Psoas muscle (tissue), 8 donors: ENCODE measurements around the gene BCAS3. TPM values are rescaled to one million over a fixed set of nuclear protein-coding genes. Genes with fewer than 3 reads are reported as not detected.

Experiments
- ATAC-seq, 4 donors: fragments of 200-7000 bp; cut with Tn5 transposase; one replicate each; pipeline ENCODE4 v1.9.1; 2020; ENCODE audit warnings: moderate library complexity in 3 of 4, mild to moderate bottlenecking in 2 of 4
- DNase-seq, 2 donors: peaks; one replicate each; pipeline ENCODE4 v3.0.0-alpha.2; 2020
- H3K27ac ChIP-seq: fragments of 200-600 bp; one replicate; pipeline ENCODE4 v1.8.0; 2022
- H3K27me3 ChIP-seq, 3 donors: fragments of 200-600 bp in 1 of 3; one replicate each; pipeline versions ENCODE4 v1.6.1 to v1.8.0; 2013 to 2022; ENCODE audit warnings: low read length in 2 of 3, mild to moderate bottlenecking in 2 of 3, moderate library complexity in 1 of 3; ENCODE audit not compliant: insufficient read depth in 3 of 3
- H3K36me3 ChIP-seq, 2 donors: fragments of 200-600 bp in 1 of 2; one replicate each; pipeline versions ENCODE4 v1.6.1 to v1.8.0; 2013 to 2022; ENCODE audit warnings: low read depth in 1 of 2, mild to moderate bottlenecking in 1 of 2, moderate library complexity in 1 of 2; ENCODE audit not compliant: insufficient read depth in 1 of 2
- H3K4me1 ChIP-seq: fragments of 200-600 bp; one replicate; pipeline ENCODE4 v1.8.0; 2022
- H3K4me3 ChIP-seq: fragments of 200-600 bp; one replicate; pipeline ENCODE4 v1.8.0; 2022; ENCODE audit warnings: mild to moderate bottlenecking
- H3K9me3 ChIP-seq: fragments of 200-600 bp; one replicate; pipeline ENCODE4 v1.8.0; 2022
- WGBS, 3 donors: extraction: QIAGEN DNeasy Blood & Tissue Kit; methylation state at CpG; one replicate each; pipeline versions ENCODE4 v1.1.6 to v1.1.7; 2013; 5-methylcytosine and 5-hydroxymethylcytosine counted together
- intact Hi-C, 2 donors: fragments of 100-400 bp; cut with DNase I; formaldehyde crosslinking; loops; one replicate each; pipeline versions ENCODE4 v1.11.0 to v1.14.2; 2022
- polyA plus RNA-seq, 3 donors: library from polyadenylated mRNA; stranded (reverse); fragments of 200-250 nt; gene quantifications; one replicate each; pipeline ENCODE4 v1.2.3, GENCODE V29; 2013
- total RNA-seq, 4 donors: library from RNA; stranded (reverse); fragmentation: NEBNext Ultra II Directional in 2 of 4; extraction: Animal tissue kit (Norgen Biotek cat#: 25700) in 2 of 4; gene quantifications; one replicate each; pipeline versions ENCODE4 v1.2.1 to v1.2.4, GENCODE V29; 2021 to 2023
- TF ChIP-seq, protein P1 (sequence below): fragments of 200-600 bp; IDR thresholded peaks from one replicate; pipeline ENCODE4 v1.8.0; 2022; ENCODE audit warnings: antibody characterized with exemption
- donor health status: healthy with polysubstance abuse.
- donor health status: DM: no; HTN: no; CAD: no; lungs with moderate emphysema.
- donor health status: Bipolar disorder and iron deficiency.
- donor health status: healthy.
- donor health status: DM: yes; HTN: yes; CAD: no.
- donor health status: DM: no; HTN: no; CAD: no.
- donor health status: DM: no; HTN: no; CAD: no.
- donor health status: DM: yes; HTN: yes; CAD: no.

Gene BCAS3
- total and polyA plus RNA-seq, 7 donors = 2.4 to 28.8 (median 15.0) TPM

DNA sequence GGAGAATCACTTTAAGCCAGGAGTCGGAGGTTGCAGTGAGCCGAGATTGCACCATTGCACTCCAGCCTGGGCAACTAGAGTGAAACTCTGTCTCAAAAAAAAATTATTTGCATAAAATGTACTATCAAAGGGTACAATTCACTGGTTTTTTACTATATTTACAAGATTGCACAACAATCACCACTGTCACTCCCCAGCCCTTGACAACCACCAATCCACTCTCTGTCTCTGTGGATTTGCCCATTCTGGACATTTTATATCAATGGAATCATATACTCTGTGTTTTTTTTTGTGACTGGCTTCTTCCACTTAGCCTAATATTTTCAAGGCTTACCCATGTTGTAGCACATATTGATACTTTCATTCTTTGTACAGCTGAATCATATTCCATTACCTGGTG, 740.8 kb downstream of the BCAS3 start:
- H3K36me3 ChIP-seq = no peaks in the 10 kb centered on the region
- DNase-seq (no peak), ATAC-seq (no peak)
- intact Hi-C loops = loop anchor here in 1 of 2 donors (5.0 to 10.0 kb wide), 2 partner anchors 419 to 646 kb away; partner anchors contain the start of gene MED13
- no peaks in the 10 kb centered on the region for H3K9me3 ChIP-seq
- no peaks in the 10 kb centered on the region for H3K4me1 ChIP-seq
- TF ChIP-seq, protein P1, sequence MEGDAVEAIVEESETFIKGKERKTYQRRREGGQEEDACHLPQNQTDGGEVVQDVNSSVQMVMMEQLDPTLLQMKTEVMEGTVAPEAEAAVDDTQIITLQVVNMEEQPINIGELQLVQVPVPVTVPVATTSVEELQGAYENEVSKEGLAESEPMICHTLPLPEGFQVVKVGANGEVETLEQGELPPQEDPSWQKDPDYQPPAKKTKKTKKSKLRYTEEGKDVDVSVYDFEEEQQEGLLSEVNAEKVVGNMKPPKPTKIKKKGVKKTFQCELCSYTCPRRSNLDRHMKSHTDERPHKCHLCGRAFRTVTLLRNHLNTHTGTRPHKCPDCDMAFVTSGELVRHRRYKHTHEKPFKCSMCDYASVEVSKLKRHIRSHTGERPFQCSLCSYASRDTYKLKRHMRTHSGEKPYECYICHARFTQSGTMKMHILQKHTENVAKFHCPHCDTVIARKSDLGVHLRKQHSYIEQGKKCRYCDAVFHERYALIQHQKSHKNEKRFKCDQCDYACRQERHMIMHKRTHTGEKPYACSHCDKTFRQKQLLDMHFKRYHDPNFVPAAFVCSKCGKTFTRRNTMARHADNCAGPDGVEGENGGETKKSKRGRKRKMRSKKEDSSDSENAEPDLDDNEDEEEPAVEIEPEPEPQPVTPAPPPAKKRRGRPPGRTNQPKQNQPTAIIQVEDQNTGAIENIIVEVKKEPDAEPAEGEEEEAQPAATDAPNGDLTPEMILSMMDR = no peak
- WGBS, 3 donors = 72 to 98% (median 81%) methylated on average over 2 of the region's 2 CpGs
- H3K4me3 ChIP-seq = no peak overlapping the region
- peaks cover 0 to 22% (median 6%) of the 10 kb centered on the region in 3 donors for H3K27me3 ChIP-seq
- H3K27ac ChIP-seq = no peak overlapping the region

DNA sequence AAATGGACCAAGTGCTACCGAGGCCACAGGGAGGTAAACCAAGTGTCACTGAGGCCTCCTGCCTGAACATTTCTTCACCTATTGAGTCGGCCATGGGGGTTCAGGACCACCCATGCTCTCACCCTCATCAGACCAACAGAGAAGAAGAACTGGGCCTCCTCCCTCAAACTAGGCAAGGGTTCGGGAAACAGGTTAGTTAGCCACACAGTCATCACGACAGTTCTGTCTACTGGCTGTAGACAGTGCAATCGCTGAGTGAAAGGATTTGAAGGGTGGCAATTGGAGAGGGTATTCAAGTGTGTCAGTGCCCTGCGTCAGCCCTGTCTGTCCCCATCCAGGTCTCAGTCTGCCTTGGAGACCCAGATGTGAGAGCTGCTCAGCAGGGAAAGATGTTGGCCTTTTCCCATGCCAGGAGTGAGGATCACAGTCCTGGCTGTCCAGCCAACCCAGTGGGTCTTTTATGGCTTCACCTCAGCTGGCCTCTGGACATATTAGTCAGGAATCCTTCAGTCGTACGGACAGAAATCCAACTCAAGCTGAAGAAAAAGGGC, 741.9 kb downstream of the BCAS3 start:
- H3K4me1 ChIP-seq = no peaks in the 10 kb centered on the region
- ATAC-seq = no peak
- H3K27me3 ChIP-seq = peaks cover 0 to 31% (median 6%) of the 10 kb centered on the region in 3 donors
- intact Hi-C loops = loop anchor here in 1 of 2 donors (5.0 to 10.0 kb wide), 2 partner anchors 418 to 645 kb away; partner anchors contain the start of gene MED13
- H3K27ac ChIP-seq = no peak overlapping the region
- H3K9me3 ChIP-seq = no peaks in the 10 kb centered on the region
- WGBS, 3 donors = 73 to 75% (median 74%) methylated on average over 8 of the region's 8 CpGs
- H3K4me3 ChIP-seq = no peak overlapping the region
- DNase-seq = no peak
- no peaks in the 10 kb centered on the region for H3K36me3 ChIP-seq
- TF ChIP-seq, protein P1 = no peak

DNA sequence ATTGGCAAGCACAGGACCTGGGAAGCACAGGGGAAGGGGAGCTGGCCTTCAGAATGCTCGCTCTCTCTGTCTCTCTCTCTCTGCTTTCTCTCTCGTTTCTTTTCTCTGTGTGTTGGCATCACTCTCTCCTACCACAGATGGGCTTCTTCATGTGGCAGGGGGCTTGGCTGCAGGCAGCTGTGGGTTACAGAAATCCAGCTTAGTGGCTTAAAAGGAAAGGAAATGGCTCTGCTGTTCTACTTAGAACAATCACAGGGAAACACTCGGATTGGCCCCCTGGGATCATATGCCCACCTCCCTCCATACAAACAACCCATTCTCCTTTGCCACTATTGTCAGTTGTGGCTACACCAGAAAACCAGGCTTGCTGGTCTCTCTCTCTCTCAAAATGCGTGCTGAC, 742.4 kb downstream of the BCAS3 start:
- Histone ChIP-seq H3K36me3 (no peaks in the 10 kb centered on the region), H3K27ac (no peak overlapping the region), H3K4me1 (no peaks in the 10 kb centered on the region), H3K27me3 (peaks cover 0 to 36% (median 6%) of the 10 kb centered on the region in 3 donors), H3K9me3 (no peaks in the 10 kb centered on the region), H3K4me3 (no peak overlapping the region)
- no peak for ATAC-seq
- TF ChIP-seq, protein P1 = no peak
- intact Hi-C loops = no loop called here
- 40 to 47% (median 43%) methylated on average over 4 of the region's 4 CpGs for WGBS, 3 donors
- DNase-seq = no peak

DNA sequence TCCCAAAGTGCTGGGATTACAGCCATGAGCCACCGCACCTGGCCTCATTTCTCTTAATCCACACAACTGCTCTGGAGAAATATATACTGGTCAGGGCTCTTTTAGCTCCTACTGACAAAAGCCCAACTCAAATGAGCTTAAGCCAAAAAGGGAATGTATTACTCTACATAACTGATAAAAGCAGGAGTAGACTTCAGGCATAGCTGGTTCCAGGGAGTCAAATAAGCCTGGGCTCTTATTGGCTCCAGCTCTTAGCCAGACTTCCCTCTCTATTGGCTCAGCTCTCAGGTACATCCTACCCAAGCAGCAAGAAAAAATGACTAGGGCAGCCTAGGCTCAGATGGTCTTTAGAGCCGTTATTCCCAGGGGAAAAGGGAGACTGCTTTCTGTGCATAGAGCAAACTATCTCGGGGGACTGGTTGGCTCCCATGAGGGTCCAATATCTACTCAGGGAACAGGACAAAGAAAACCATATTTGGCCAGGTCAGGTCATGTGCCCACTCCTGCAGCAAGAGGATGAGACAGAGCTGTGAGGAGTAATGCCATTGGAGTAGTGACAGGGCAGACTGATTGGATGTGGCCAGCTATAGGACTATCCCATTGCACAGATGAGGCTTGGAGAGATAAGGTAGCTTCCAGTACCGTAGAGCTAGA, 743.2 kb downstream of the BCAS3 start:
- peaks cover 0 to 42% (median 6%) of the 10 kb centered on the region in 3 donors for H3K27me3 ChIP-seq
- H3K4me3 ChIP-seq = no peak overlapping the region
- no peaks in the 10 kb centered on the region for H3K9me3 ChIP-seq
- no peaks in the 10 kb centered on the region for H3K4me1 ChIP-seq
- intact Hi-C loops = no loop called here
- TF ChIP-seq, protein P1 = no peak
- no peak overlapping the region for H3K27ac ChIP-seq
- WGBS, 3 donors = 77 to 81% (median 77%) methylated on average over 4 of the region's 4 CpGs
- no peaks in the 10 kb centered on the region for H3K36me3 ChIP-seq
- ATAC-seq (no peak), DNase-seq (no peak)
